ENCODE measurements around the gene MTMR10. TPM values are rescaled to one million over a fixed set of nuclear protein-coding genes. Genes with fewer than 3 reads are reported as not detected.

MTMR10 gene
- total and polyA plus RNA-seq, 2 experiments from 2014 or later, result 7.2 to 8.1 TPM

DNA sequence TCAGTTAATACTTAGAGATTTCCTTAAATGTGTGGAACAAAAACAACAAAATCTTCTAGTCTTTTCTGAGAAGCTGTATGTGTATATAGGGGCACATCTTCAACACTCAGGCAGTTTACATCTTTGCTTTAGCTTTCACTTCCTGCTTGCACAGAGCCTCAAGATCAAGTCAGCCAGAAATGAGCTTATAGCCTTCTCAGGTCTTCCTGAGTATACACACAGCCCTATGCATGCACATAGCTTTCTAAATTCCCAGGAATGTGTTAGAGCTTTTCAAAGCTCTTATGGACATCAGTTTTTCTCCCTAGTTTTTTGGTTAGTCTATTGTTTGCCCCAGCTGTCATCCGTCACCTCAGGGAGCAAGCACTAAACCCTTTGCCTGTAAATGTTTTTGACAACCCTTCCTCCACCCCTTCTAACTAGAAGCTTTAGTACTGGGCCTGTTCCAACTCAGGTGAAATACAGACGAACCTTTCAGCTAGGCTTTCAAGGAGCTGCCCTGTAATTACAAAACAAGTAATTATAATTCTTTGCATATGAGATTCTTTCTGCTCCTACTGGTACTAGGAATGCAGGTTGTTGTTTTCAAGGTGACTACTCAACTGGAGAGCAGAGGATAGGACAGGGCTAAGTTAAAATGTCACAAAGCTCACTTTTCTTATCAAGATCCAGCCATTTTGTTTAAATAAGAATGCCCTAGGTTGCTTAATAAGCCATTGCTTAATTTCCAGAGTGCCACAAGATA lies 22.6 kb upstream of the MTMR10 start:
- H3K79me2 ChIP-seq (ENCODE audit: insufficient read depth), result no peaks in the 10 kb centered on the region
- H2AFZ ChIP-seq, result no peak overlapping the region
- peaks cover 13% of the 10 kb centered on the region for H3K4me1 ChIP-seq (ENCODE audit: insufficient read depth)
- H3F3A ChIP-seq (ENCODE audit: insufficient read depth), result peaks cover 11% of the 10 kb centered on the region
- in situ Hi-C loops (cut with MboI), result no loop called here
- H3K36me3 ChIP-seq (ENCODE audit: low read depth), result no peaks in the 10 kb centered on the region
- H3K9me3 ChIP-seq (ENCODE audit: low read depth), result no peaks in the 10 kb centered on the region
- WGBS, 2 experiments (ENCODE audit: low coverage in 1 of 2, low lambda C conversion rate in 2 of 2, missing lambda C conversion rate in 2 of 2), result 34 to 55% methylated on average over 2 of the region's 2 CpGs
- no peak overlapping the region for H3K4me3 ChIP-seq
- DNase-seq, result no peak
- H3K9ac ChIP-seq, result no peak overlapping the region
- no peaks in the 10 kb centered on the region for H3K27me3 ChIP-seq (replicated peaks; ENCODE audit: insufficient read depth)
- TF ChIP-seq EZH2phosphoT487 (IDR thresholded peaks at IDR 0.05; ENCODE audit: insufficient read depth, low read depth), result no peak
- no peak for TF ChIP-seq EZH2 (IDR thresholded peaks at IDR 0.05; ENCODE audit: insufficient read depth, poor library complexity, severe bottlenecking)
- H3K4me2 ChIP-seq (ENCODE audit: unreplicated experiment), result no peak overlapping the region
- no peaks in the 10 kb centered on the region for H4K20me1 ChIP-seq (ENCODE audit: insufficient read depth)
- no peak overlapping the region for H3K27ac ChIP-seq
- no peaks in the 10 kb centered on the region for H3K9me2 ChIP-seq (ENCODE audit: insufficient read depth)

DNA sequence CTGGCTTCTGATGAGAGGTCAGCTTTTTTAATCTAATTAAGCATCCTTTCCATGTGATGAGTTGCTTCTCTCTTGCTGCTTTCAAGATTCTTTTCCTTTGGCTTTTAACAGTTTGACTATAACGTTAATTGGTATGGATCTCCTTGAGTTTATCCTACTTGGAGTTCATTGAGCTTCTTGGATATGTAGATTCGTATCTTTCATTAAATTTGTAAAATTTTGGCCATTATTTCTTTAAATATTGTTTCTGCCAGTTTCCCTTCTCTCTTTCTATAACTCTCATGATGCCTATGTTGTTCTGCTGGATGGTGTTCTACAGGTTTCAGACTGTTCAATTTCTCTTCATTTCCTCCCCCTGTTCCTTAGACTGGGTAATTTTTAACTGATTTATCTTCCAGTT lies 21.0 kb upstream of the MTMR10 start:
- peaks cover 13% of the 10 kb centered on the region for H3K4me1 ChIP-seq (ENCODE audit: insufficient read depth)
- H3K9ac ChIP-seq, result no peak overlapping the region
- H4K20me1 ChIP-seq (ENCODE audit: insufficient read depth), result no peaks in the 10 kb centered on the region
- H3K9me2 ChIP-seq (ENCODE audit: insufficient read depth), result no peaks in the 10 kb centered on the region
- H3F3A ChIP-seq (ENCODE audit: insufficient read depth), result peaks cover 11% of the 10 kb centered on the region
- H3K27ac ChIP-seq, result no peak overlapping the region
- no peaks in the 10 kb centered on the region for H3K27me3 ChIP-seq (replicated peaks; ENCODE audit: insufficient read depth)
- no peak overlapping the region for H3K4me2 ChIP-seq (ENCODE audit: unreplicated experiment)
- TF ChIP-seq EZH2phosphoT487 (IDR thresholded peaks at IDR 0.05; ENCODE audit: insufficient read depth, low read depth), result no peak
- no peak for TF ChIP-seq EZH2 (IDR thresholded peaks at IDR 0.05; ENCODE audit: insufficient read depth, poor library complexity, severe bottlenecking)
- H3K4me3 ChIP-seq, result no peak overlapping the region
- WGBS, 2 experiments (ENCODE audit: low coverage in 1 of 2, low lambda C conversion rate in 2 of 2, missing lambda C conversion rate in 2 of 2), result 30 to 41% methylated on average over 2 of the region's 2 CpGs
- no peaks in the 10 kb centered on the region for H3K79me2 ChIP-seq (ENCODE audit: insufficient read depth)
- in situ Hi-C loops (cut with MboI), result no loop called here
- no peak overlapping the region for H2AFZ ChIP-seq
- H3K36me3 ChIP-seq (ENCODE audit: low read depth), result no peaks in the 10 kb centered on the region
- no peaks in the 10 kb centered on the region for H3K9me3 ChIP-seq (ENCODE audit: low read depth)
- no peak for DNase-seq

DNA sequence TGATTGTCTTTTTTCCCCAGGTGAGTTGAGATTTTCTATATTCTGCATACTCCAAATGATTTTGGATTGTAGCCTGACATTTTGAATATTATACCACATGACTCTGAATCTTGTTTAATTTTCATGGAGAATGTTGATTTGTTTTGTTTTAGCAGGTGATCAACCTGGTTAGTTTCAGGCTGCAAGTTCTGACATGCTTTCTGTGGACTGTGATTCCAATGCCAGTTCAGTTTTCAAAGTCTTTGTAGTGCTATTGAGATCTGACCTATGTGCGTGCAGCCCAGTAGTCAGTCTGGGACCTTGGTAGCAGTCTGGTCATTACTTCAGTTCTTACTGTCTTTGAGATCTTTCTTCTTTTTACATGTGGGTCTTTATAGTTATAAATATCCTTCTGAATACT lies 18.6 kb upstream of the MTMR10 start:
- no peaks in the 10 kb centered on the region for H3K36me3 ChIP-seq (ENCODE audit: low read depth)
- H3K79me2 ChIP-seq (ENCODE audit: insufficient read depth), result no peaks in the 10 kb centered on the region
- TF ChIP-seq EZH2 (IDR thresholded peaks at IDR 0.05; ENCODE audit: insufficient read depth, poor library complexity, severe bottlenecking) (no peak), EZH2phosphoT487 (IDR thresholded peaks at IDR 0.05; ENCODE audit: insufficient read depth, low read depth) (no peak)
- 79 to 89% methylated on average over 1 of the region's 1 CpG for WGBS, 2 experiments (ENCODE audit: low coverage in 1 of 2, low lambda C conversion rate in 2 of 2, missing lambda C conversion rate in 2 of 2)
- no peaks in the 10 kb centered on the region for H3K9me3 ChIP-seq (ENCODE audit: low read depth)
- no peaks in the 10 kb centered on the region for H3F3A ChIP-seq (ENCODE audit: insufficient read depth)
- no peaks in the 10 kb centered on the region for H4K20me1 ChIP-seq (ENCODE audit: insufficient read depth)
- H3K4me3 ChIP-seq, result no peak overlapping the region
- no peaks in the 10 kb centered on the region for H3K4me1 ChIP-seq (ENCODE audit: insufficient read depth)
- H3K27ac ChIP-seq, result no peak overlapping the region
- no peak overlapping the region for H2AFZ ChIP-seq
- no peak overlapping the region for H3K4me2 ChIP-seq (ENCODE audit: unreplicated experiment)
- in situ Hi-C loops (cut with MboI), result no loop called here
- no peaks in the 10 kb centered on the region for H3K9me2 ChIP-seq (ENCODE audit: insufficient read depth)
- no peak for DNase-seq
- no peak overlapping the region for H3K9ac ChIP-seq
- H3K27me3 ChIP-seq (replicated peaks; ENCODE audit: insufficient read depth), result peaks cover 9% of the 10 kb centered on the region; the same call in 1 of the 2 replicates

DNA sequence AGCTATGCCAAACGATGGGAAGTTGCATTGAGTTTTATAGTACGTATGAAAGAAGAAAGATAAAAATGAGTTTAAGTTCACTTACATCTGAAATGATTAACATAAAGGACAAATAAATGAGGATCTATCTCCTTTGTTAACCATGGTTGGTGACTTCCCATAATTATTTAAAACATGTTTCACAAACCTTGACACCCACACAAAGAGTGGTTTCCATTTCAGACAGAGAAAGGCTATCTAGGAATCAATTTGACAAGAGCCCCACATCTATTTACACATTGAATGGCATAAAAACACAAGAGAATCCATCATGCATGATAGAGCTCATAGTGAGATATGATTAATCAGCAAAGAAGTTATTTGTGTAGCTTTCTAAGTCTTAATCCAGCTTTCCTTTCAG lies 14.2 kb upstream of the MTMR10 start:
- Histone ChIP-seq H3F3A (ENCODE audit: insufficient read depth) (no peaks in the 10 kb centered on the region), H3K4me1 (ENCODE audit: insufficient read depth) (no peaks in the 10 kb centered on the region), H2AFZ (no peak overlapping the region), H3K79me2 (ENCODE audit: insufficient read depth) (no peaks in the 10 kb centered on the region), H3K27me3 (replicated peaks; ENCODE audit: insufficient read depth) (peaks cover 32% of the 10 kb centered on the region), H4K20me1 (ENCODE audit: insufficient read depth) (no peaks in the 10 kb centered on the region), H3K9ac (no peak overlapping the region), H3K36me3 (ENCODE audit: low read depth) (no peaks in the 10 kb centered on the region), H3K9me3 (ENCODE audit: low read depth) (no peaks in the 10 kb centered on the region), H3K9me2 (ENCODE audit: insufficient read depth) (no peaks in the 10 kb centered on the region), H3K4me3 (no peak overlapping the region), H3K27ac (no peak overlapping the region), H3K4me2 (ENCODE audit: unreplicated experiment) (no peak overlapping the region)
- in situ Hi-C loops (cut with MboI), result no loop called here
- TF ChIP-seq EZH2 (IDR thresholded peaks at IDR 0.05; ENCODE audit: insufficient read depth, poor library complexity, severe bottlenecking) (no peak), EZH2phosphoT487 (IDR thresholded peaks at IDR 0.05; ENCODE audit: insufficient read depth, low read depth) (no peak)
- WGBS, 2 experiments (ENCODE audit: low coverage in 1 of 2, low lambda C conversion rate in 2 of 2, missing lambda C conversion rate in 2 of 2), result 29 to 31% methylated on average over 2 of the region's 2 CpGs
- DNase-seq, result no peak
